CD14-positive monocyte (primary cell): ENCODE measurements around the gene EOMES. TPM values are rescaled to one million over a fixed set of nuclear protein-coding genes. Genes with fewer than 3 reads are reported as not detected.

ENCODE experiments used
- DNase-seq, 3 donors: peaks; one replicate each; pipeline ENCODE4 v3.0.0-alpha.2; 2011 to 2022
- H2AFZ ChIP-seq: 2 replicates; pipeline ENCODE4 v1.6.0; 2012; ENCODE audit warnings: mild to moderate bottlenecking, low read depth, low read length, inconsistent platforms; ENCODE audit not compliant: insufficient read depth, poor library complexity, severe bottlenecking
- H3K27ac ChIP-seq, 2 donors: 1 replicate in 1 of 2; 2 replicates in 1 of 2; pipeline ENCODE4 v1.5.1; 2012 to 2013; ENCODE audit warnings: low read length in 2 of 2, control low read depth in 1 of 2, inconsistent platforms in 1 of 2, low read depth in 1 of 2, mild to moderate bottlenecking in 1 of 2
- H3K27me3 ChIP-seq, 2 donors: one replicate each; pipeline versions ENCODE4 v1.6.0 to v1.6.1; 2011 to 2013; ENCODE audit warnings: low read length in 2 of 2; ENCODE audit not compliant: control insufficient read depth in 2 of 2, insufficient read depth in 2 of 2
- H3K36me3 ChIP-seq, 2 donors: replicated peaks in 1 of 2; 1 replicate in 1 of 2; 2 replicates in 1 of 2; pipeline versions ENCODE4 v1.5.1 to v1.6.1; 2012 to 2013; ENCODE audit warnings: low read length in 2 of 2, control low read depth in 1 of 2, inconsistent platforms in 1 of 2, mild to moderate bottlenecking in 1 of 2; ENCODE audit not compliant: insufficient read depth in 2 of 2, control insufficient read depth in 1 of 2
- H3K4me1 ChIP-seq, 2 donors: 1 replicate in 1 of 2; 2 replicates in 1 of 2; pipeline versions ENCODE4 v1.5.1 to v1.6.1; 2012 to 2013; ENCODE audit warnings: low read length in 2 of 2, control low read depth in 1 of 2, inconsistent platforms in 1 of 2, mild to moderate bottlenecking in 1 of 2, moderate library complexity in 1 of 2; ENCODE audit not compliant: insufficient read depth in 2 of 2, control insufficient read depth in 1 of 2
- H3K4me2 ChIP-seq: replicated peaks from 2 replicates; pipeline ENCODE3; 2012; ENCODE audit warnings: low read length, moderate library complexity, mild to moderate bottlenecking; ENCODE audit not compliant: poor library complexity, severe bottlenecking; ENCODE audit errors: extremely low read depth
- H3K4me3 ChIP-seq, 3 experiments: fragments of 200-600 bp in 1 of 3; sonication (generic) in 1 of 3; replicated peaks in 1 of 3; 1 replicate in 2 of 3; 2 replicates in 1 of 3; pipeline ENCODE4 v1.5.1; 2011 to 2013; ENCODE audit warnings: low read length in 3 of 3, mild to moderate bottlenecking in 3 of 3, control low read depth in 2 of 3, low read depth in 2 of 3, inconsistent platforms in 1 of 3, moderate library complexity in 1 of 3
- H3K79me2 ChIP-seq: 2 replicates; pipeline ENCODE4 v1.6.0; 2012; ENCODE audit warnings: mild to moderate bottlenecking, control low read depth, inconsistent platforms, low read length, moderate library complexity; ENCODE audit not compliant: insufficient read depth
- H3K9ac ChIP-seq: 2 replicates; pipeline ENCODE4 v1.6.0; 2017; ENCODE audit warnings: low read length, mild to moderate bottlenecking; ENCODE audit not compliant: insufficient read depth, poor library complexity, severe bottlenecking
- H3K9me3 ChIP-seq, 2 donors: replicated peaks in 1 of 2; 1 replicate in 1 of 2; 2 replicates in 1 of 2; pipeline versions ENCODE4 v1.5.1 to v1.6.1; 2012 to 2013; ENCODE audit warnings: low read length in 2 of 2, control low read depth in 1 of 2; ENCODE audit not compliant: control insufficient read depth in 1 of 2, insufficient read depth in 1 of 2
- H4K20me1 ChIP-seq: 2 replicates; pipeline ENCODE4 v1.6.0; 2012; ENCODE audit warnings: mild to moderate bottlenecking, low read length, control low read depth, moderate library complexity; ENCODE audit not compliant: insufficient read depth
- H3K27ac Mint-ChIP-seq, 7 donors: one replicate each; pipeline ENCODE4 v1.8.0; 2020; ENCODE audit warnings: mild to moderate bottlenecking in 7 of 7, mixed read lengths in 7 of 7, moderate library complexity in 6 of 7, inconsistent platforms in 2 of 7
- H3K27me3 Mint-ChIP-seq, 3 donors: one replicate each; pipeline ENCODE4 v1.8.0; 2021 to 2022; ENCODE audit warnings: low read depth in 3 of 3, mild to moderate bottlenecking in 3 of 3, mixed read lengths in 3 of 3, moderate library complexity in 3 of 3, inconsistent platforms in 1 of 3
- H3K36me3 Mint-ChIP-seq, 2 donors: one replicate each; pipeline ENCODE4 v1.8.0; 2020; ENCODE audit warnings: mixed read lengths in 2 of 2, inconsistent platforms in 1 of 2, mild to moderate bottlenecking in 1 of 2
- H3K4me1 Mint-ChIP-seq: one replicate; pipeline ENCODE4 v1.8.0; 2020; ENCODE audit warnings: mild to moderate bottlenecking, mixed read lengths
- H3K4me3 Mint-ChIP-seq, 2 donors: one replicate each; pipeline ENCODE4 v1.8.0; 2020; ENCODE audit warnings: mild to moderate bottlenecking in 2 of 2, mixed read lengths in 2 of 2, moderate library complexity in 1 of 2
- H3K9me3 Mint-ChIP-seq, 7 donors: one replicate each; pipeline ENCODE4 v1.8.0; 2020 to 2022; ENCODE audit warnings: mixed read lengths in 7 of 7, mild to moderate bottlenecking in 6 of 7, moderate library complexity in 6 of 7, inconsistent platforms in 2 of 7
- CTCF ChIP-seq: fragments of 200-600 bp; IDR thresholded peaks from one replicate; pipeline ENCODE4 v1.8.0; 2022; ENCODE audit warnings: antibody characterized with exemption, mild to moderate bottlenecking
- WGBS: methylation state at CpG from one replicate; pipeline ENCODE4 v1.1.5; 2013; ENCODE audit warnings: missing lambda C conversion rate; ENCODE audit not compliant: insufficient coverage; 5-methylcytosine and 5-hydroxymethylcytosine counted together
- intact Hi-C, 2 donors: fragments of 100-400 bp; cut with micrococcal nuclease; formaldehyde crosslinking; loops; one replicate each; pipeline versions ENCODE4 v1.15.0 to v1.15.1; 2023
- polyA plus RNA-seq, 3 donors: library from polyadenylated mRNA; depleted of rRNA in 1 of 3; unstranded in 2 of 3; stranded (reverse) in 1 of 3; fragments of 300-500 nt in 2 of 3; fragments of >200 nt in 1 of 3; fragmentation: Illumina TruSeq in 2 of 3; gene quantifications; 1 replicate in 2 of 3; 2 replicates in 1 of 3; pipeline ENCODE4 v1.2.3, GENCODE V29; 2012 to 2021

Gene EOMES
- polyA plus RNA-seq, 3 donors: 0.09 to 0.21 TPM; not detected in 1

- no peak for TF ChIP-seq CTCF
- H3K4me3 ChIP-seq: no peak overlapping the region
- no peak overlapping the region for H2AFZ ChIP-seq
- no peak overlapping the region for H3K27ac ChIP-seq
- H3K4me1 Mint-ChIP-seq: peaks cover 3% of the 10 kb centered on the region
- no peak overlapping the region for H3K27ac Mint-ChIP-seq
- no peaks in the 10 kb centered on the region for H3K79me2 ChIP-seq
- H3K9me3 Mint-ChIP-seq: peaks cover 4 to 14% (median 9%) of the 10 kb centered on the region in 7 donors
- H3K36me3 ChIP-seq: no peaks in the 10 kb centered on the region
- H3K4me1 ChIP-seq: no peaks in the 10 kb centered on the region
- no peak overlapping the region for H3K4me2 ChIP-seq
- no peaks in the 10 kb centered on the region for H3K27me3 ChIP-seq
- H3K9me3 ChIP-seq: no peaks in the 10 kb centered on the region
- WGBS: no CpG with 5 or more reads among the region's 2 CpGs
- no peaks in the 10 kb centered on the region for H3K36me3 Mint-ChIP-seq
- H3K9ac ChIP-seq: no peak overlapping the region
- intact Hi-C loops: no loop called here
- H4K20me1 ChIP-seq: no peaks in the 10 kb centered on the region
- H3K27me3 Mint-ChIP-seq: peaks cover 0 to 4% (median 3%) of the 10 kb centered on the region in 3 donors
- no peak overlapping the region for H3K4me3 Mint-ChIP-seq
- no peak for DNase-seq
Measured at GRCh38 chr3:27695636-27696035, 26.5 kb downstream of the EOMES start.

GRCh38 chr3:27688053-27688452, 34.1 kb downstream of the EOMES start:
- no peak for TF ChIP-seq CTCF
- Histone ChIP-seq H3K27ac (no peak overlapping the region), H3K4me1 (no peaks in the 10 kb centered on the region), H3K36me3 (no peaks in the 10 kb centered on the region), H3K9me3 (no peaks in the 10 kb centered on the region), H3K9ac (no peak overlapping the region), H3K27me3 (no peaks in the 10 kb centered on the region), H4K20me1 (no peaks in the 10 kb centered on the region), H3K4me3 (no peak overlapping the region), H3K4me2 (no peak overlapping the region), H2AFZ (no peak overlapping the region), H3K79me2 (no peaks in the 10 kb centered on the region)
- H3K36me3 Mint-ChIP-seq: no peaks in the 10 kb centered on the region
- H3K27ac Mint-ChIP-seq: no peak overlapping the region
- no peak for DNase-seq
- H3K27me3 Mint-ChIP-seq: peaks cover 1 to 5% (median 2%) of the 10 kb centered on the region in 3 donors
- H3K4me1 Mint-ChIP-seq: no peaks in the 10 kb centered on the region
- intact Hi-C loops: no loop called here
- peaks cover 4 to 16% (median 12%) of the 10 kb centered on the region in 7 donors for H3K9me3 Mint-ChIP-seq
- no peak overlapping the region for H3K4me3 Mint-ChIP-seq
- 72% methylated on average over 2 of the region's 5 CpGs for WGBS
